Bronchial epithelial cell (primary cell): ENCODE data around the gene DSC3. TPM values are rescaled to one million over a fixed set of nuclear protein-coding genes. Genes with fewer than 3 reads are reported as not detected.
"Not testable (repeated sequence)": the region's sequence is repeated elsewhere in the genome, so short reads cannot be mapped to it uniquely, and the experiment has no call there.

Experiments used
- DNase-seq: peaks from one replicate; pipeline ENCODE4 v3.0.0-alpha.2; 2010; ENCODE audit warnings: low read depth
- FAIRE-seq: peaks from 2 replicates; lab custom pipeline; 2011; peaks lifted over from hg19 to GRCh38; lab: Jason Lieb, UNC
- H3K27me3 ChIP-seq: 2 replicates; pipeline ENCODE4 v1.5.1; 2011; ENCODE audit warnings: low read length; ENCODE audit not compliant: control insufficient read depth, insufficient read depth
- H3K36me3 ChIP-seq: 2 replicates; pipeline ENCODE4 v1.5.1; 2011; ENCODE audit warnings: low read length; ENCODE audit not compliant: control insufficient read depth, insufficient read depth
- H3K4me3 ChIP-seq: 2 replicates; pipeline ENCODE4 v1.5.1; 2011; ENCODE audit warnings: mild to moderate bottlenecking, low read depth, low read length, control low read depth
- CTCF ChIP-seq: IDR thresholded peaks from 2 replicates; pipeline ENCODE4 v1.5.1; 2011; ENCODE audit warnings: mild to moderate bottlenecking, moderate library complexity, low read length, control low read depth, inconsistent platforms; ENCODE audit not compliant: insufficient read depth, severe bottlenecking
- total RNA-seq: library from RNA; depleted of rRNA; stranded (reverse); fragments of >200 nt; gene quantifications from 2 replicates; pipeline ENCODE4 v1.2.1, GENCODE V29; 2014

The DSC3 gene
- total RNA-seq, 1 donor from 2014 or later = 193 TPM

- Histone ChIP-seq H3K4me3 (no peak overlapping the region), H3K36me3 (peaks cover 13% of the 10 kb centered on the region), H3K27me3 (no peaks in the 10 kb centered on the region)
- no peak for TF ChIP-seq CTCF
- no peak for DNase-seq
- no peak for FAIRE-seq
Observed at GRCh38 chr18:31015715-31016434, 26.7 kb downstream of the DSC3 start.

GRCh38 chr18:31011455-31011854, 31.1 kb downstream of the DSC3 start:
- DNase-seq = peak; percentile 100
- H3K4me3 ChIP-seq, H3K27me3 ChIP-seq, FAIRE-seq, H3K36me3 ChIP-seq: not testable (repeated sequence)

DNA sequence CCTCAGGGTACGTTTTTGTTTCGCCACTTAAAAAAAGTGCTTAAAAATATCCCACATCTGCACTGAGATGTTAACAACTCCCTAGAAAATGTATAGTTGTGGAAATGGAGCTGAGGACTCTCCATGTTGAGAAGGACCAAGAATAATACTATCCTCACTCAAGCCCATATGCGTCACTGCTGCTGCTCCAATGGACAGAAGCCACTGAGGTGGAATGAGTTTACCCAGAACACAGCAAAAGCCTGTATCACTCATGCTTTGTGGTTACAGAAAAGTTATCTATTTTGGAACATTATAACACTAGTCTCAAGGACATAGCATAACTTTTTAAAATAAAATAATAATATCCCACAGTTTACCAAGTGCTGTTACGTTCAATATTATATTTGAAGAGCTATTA, 31.9 kb downstream of the DSC3 start:
- FAIRE-seq (no peak), DNase-seq (no peak)
- no peaks in the 10 kb centered on the region for H3K27me3 ChIP-seq
- H3K4me3 ChIP-seq = no peak overlapping the region
- no peak for TF ChIP-seq CTCF
- peaks cover 9% of the 10 kb centered on the region for H3K36me3 ChIP-seq

DNA sequence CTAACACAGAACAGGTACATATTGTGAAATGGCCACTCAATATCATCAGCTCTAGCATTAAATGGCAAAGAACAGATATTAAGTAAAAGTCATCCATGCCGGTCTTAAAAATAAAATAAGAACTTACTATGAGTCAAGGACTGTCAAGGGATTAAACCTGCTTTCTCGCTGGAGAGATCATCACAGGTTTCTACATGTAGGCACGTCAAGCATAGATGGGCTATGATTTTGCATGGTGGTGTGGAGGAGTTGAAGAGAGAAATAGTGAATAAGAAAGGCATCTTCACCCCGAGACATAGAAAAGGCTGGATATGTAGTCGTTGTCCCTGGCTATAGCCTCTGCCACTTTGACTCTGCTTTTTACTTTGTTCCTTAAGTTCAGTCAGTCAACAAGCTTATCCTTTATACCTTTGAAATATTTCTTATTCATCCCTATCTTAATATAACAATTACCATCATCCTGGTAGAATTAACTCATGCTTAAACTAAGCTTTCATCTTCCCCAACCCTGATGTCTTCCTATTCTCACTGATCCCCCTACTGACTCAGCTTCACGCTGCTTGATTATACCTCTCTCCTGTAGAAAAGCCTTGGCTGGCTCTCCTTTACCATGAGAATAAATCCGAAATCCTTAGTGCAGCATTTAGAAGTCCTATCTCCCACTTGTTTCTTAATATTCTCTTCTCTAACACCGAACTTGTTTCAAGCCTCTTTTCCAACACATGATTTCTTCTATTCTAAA, 42.5 kb downstream of the DSC3 start:
- DNase-seq = no peak
- FAIRE-seq = no peak
- TF ChIP-seq CTCF = no peak
- no peaks in the 10 kb centered on the region for H3K27me3 ChIP-seq
- no peak overlapping the region for H3K4me3 ChIP-seq
- peaks cover 12% of the 10 kb centered on the region for H3K36me3 ChIP-seq

- peaks cover 13% of the 10 kb centered on the region for H3K36me3 ChIP-seq
- no peak overlapping the region for H3K4me3 ChIP-seq
- FAIRE-seq (no peak), DNase-seq (no peak)
- H3K27me3 ChIP-seq = no peaks in the 10 kb centered on the region
- no peak for TF ChIP-seq CTCF
Observed at GRCh38 chr18:30999186-30999585, 43.4 kb downstream of the DSC3 start.

- no peak overlapping the region for H3K4me3 ChIP-seq
- FAIRE-seq (no peak), DNase-seq (no peak)
- H3K27me3 ChIP-seq = no peaks in the 10 kb centered on the region
- no peak for TF ChIP-seq CTCF
- peaks cover 8% of the 10 kb centered on the region for H3K36me3 ChIP-seq
Observed at GRCh38 chr18:30997223-30997622, 45.3 kb downstream of the DSC3 start.
